Naive thymus-derived CD4-positive, alpha-beta T cell (primary cell): Measurements from ENCODE around the gene FGF18. TPM values are rescaled to one million over a fixed set of nuclear protein-coding genes. Genes with fewer than 3 reads are reported as not detected.

ENCODE experiments used
- ATAC-seq: fragments of 150-1000 bp; cut with Tn5 transposase; 2 replicates; pipeline ENCODE4 v1.10.0; 2021; ENCODE audit warnings: mild to moderate bottlenecking, moderate library complexity
- CTCF ChIA-PET: fragments of 350-600 bp; sonication (Branson Sonifier 250); formaldehyde crosslinking; loops from one replicate; lab custom pipeline; 2021; ENCODE audit warnings: antibody characterized with exemption; lab: Charles Lee
- POLR2A ChIA-PET: fragments of 350-600 bp; sonication (Branson Sonifier 250); formaldehyde crosslinking; loops from one replicate; lab custom pipeline; 2021; ENCODE audit warnings: antibody characterized with exemption, inconsistent platforms; lab: Charles Lee
- DNase-seq, 9 donors: peaks; one replicate each; pipeline versions ENCODE4 v3.0.0 to v3.0.0-alpha.2; 2020 to 2022; ENCODE audit warnings: mixed read lengths in 1 of 9
- H3K27ac ChIP-seq: one replicate; pipeline ENCODE4 v1.7.0; 2013; ENCODE audit warnings: mild to moderate bottlenecking, low read depth, low read length, moderate library complexity
- H3K27me3 ChIP-seq, 2 donors: one replicate each; pipeline ENCODE4 v1.7.0; 2013; ENCODE audit warnings: low read length in 2 of 2, mild to moderate bottlenecking in 2 of 2, moderate library complexity in 2 of 2; ENCODE audit not compliant: control insufficient read depth in 2 of 2, insufficient read depth in 2 of 2
- H3K36me3 ChIP-seq, 3 experiments: 1 replicate in 2 of 3; 2 replicates in 1 of 3; pipeline ENCODE4 v1.7.0; 2013; ENCODE audit warnings: low read length in 3 of 3, mild to moderate bottlenecking in 3 of 3, moderate library complexity in 1 of 3; ENCODE audit not compliant: insufficient read depth in 3 of 3, control insufficient read depth in 2 of 3
- H3K4me1 ChIP-seq, 2 donors: one replicate each; pipeline ENCODE4 v1.7.0; 2013; ENCODE audit warnings: low read length in 2 of 2, mild to moderate bottlenecking in 2 of 2, moderate library complexity in 1 of 2; ENCODE audit not compliant: control insufficient read depth in 2 of 2, insufficient read depth in 2 of 2
- H3K4me3 ChIP-seq: 2 replicates; pipeline ENCODE4 v1.7.0; 2013; ENCODE audit warnings: mild to moderate bottlenecking, low read length
- H3K9me3 ChIP-seq, 3 experiments: 1 replicate in 2 of 3; 2 replicates in 1 of 3; pipeline ENCODE4 v1.7.0; 2013; ENCODE audit warnings: low read length in 3 of 3; ENCODE audit not compliant: control insufficient read depth in 2 of 3
- H3K27ac Mint-ChIP-seq, 9 donors: one replicate each; pipeline ENCODE4 v1.8.0; 2020 to 2022; ENCODE audit warnings: mixed read lengths in 9 of 9, mild to moderate bottlenecking in 8 of 9, moderate library complexity in 5 of 9, inconsistent platforms in 2 of 9
- H3K27me3 Mint-ChIP-seq, 5 donors: one replicate each; pipeline ENCODE4 v1.8.0; 2021 to 2022; ENCODE audit warnings: mixed read lengths in 5 of 5, mild to moderate bottlenecking in 1 of 5
- H3K36me3 Mint-ChIP-seq, 5 donors: one replicate each; pipeline ENCODE4 v1.8.0; 2020 to 2022; ENCODE audit warnings: mixed read lengths in 5 of 5, mild to moderate bottlenecking in 3 of 5, inconsistent platforms in 1 of 5
- H3K4me1 Mint-ChIP-seq, 7 donors: one replicate each; pipeline ENCODE4 v1.8.0; 2020 to 2022; ENCODE audit warnings: mixed read lengths in 7 of 7, mild to moderate bottlenecking in 3 of 7, inconsistent platforms in 1 of 7
- H3K4me3 Mint-ChIP-seq, 10 donors: one replicate each; pipeline ENCODE4 v1.8.0; 2020 to 2022; ENCODE audit warnings: mild to moderate bottlenecking in 10 of 10, mixed read lengths in 10 of 10, moderate library complexity in 6 of 10, inconsistent platforms in 2 of 10
- H3K9me3 Mint-ChIP-seq, 11 donors: one replicate each; pipeline ENCODE4 v1.8.0; 2020 to 2022; ENCODE audit warnings: mixed read lengths in 11 of 11, mild to moderate bottlenecking in 4 of 11, inconsistent platforms in 1 of 11, moderate library complexity in 1 of 11
- intact Hi-C, 2 donors: fragments of 100-400 bp; cut with micrococcal nuclease; formaldehyde crosslinking; loops; one replicate each; pipeline ENCODE4 v1.15.1; 2023
- polyA plus RNA-seq, 2 donors: library from polyadenylated mRNA; unstranded; fragments of 300-500 nt; fragmentation: Illumina TruSeq; gene quantifications; one replicate each; pipeline ENCODE4 v1.2.3, GENCODE V29; 2021
- total RNA-seq, 6 experiments: library from RNA in 5 of 6; stranded (reverse) in 5 of 6; gene quantifications; 1 replicate in 5 of 6; 2 replicates in 1 of 6; pipeline ENCODE4 v1.2.3 and lab custom pipeline; 2021 to 2026

FGF18 gene
- total and polyA plus RNA-seq, 7 experiments from 2014 or later = 0.24 to 0.44 TPM; not detected in 5

- no peaks in the 10 kb centered on the region for H3K27me3 ChIP-seq
- H3K4me1 Mint-ChIP-seq = no peaks in the 10 kb centered on the region
- no peak overlapping the region for H3K4me3 ChIP-seq
- H3K27me3 Mint-ChIP-seq = peaks cover 0 to 30% (median 14%) of the 10 kb centered on the region in 5 donors
- no peaks in the 10 kb centered on the region for H3K36me3 Mint-ChIP-seq
- intact Hi-C loops = no loop called here
- H3K4me1 ChIP-seq = no peaks in the 10 kb centered on the region
- POLR2A ChIA-PET = no interaction called here
- no peak overlapping the region for H3K27ac Mint-ChIP-seq
- ATAC-seq (no peak), DNase-seq (no peak)
- H3K36me3 ChIP-seq = no peaks in the 10 kb centered on the region
- no peak overlapping the region for H3K27ac ChIP-seq
- CTCF ChIA-PET = no interaction called here
- no peaks in the 10 kb centered on the region for H3K9me3 ChIP-seq
- no peaks in the 10 kb centered on the region for H3K9me3 Mint-ChIP-seq
- no peak overlapping the region for H3K4me3 Mint-ChIP-seq
Measured at GRCh38 chr5:171467107-171467506, 47.7 kb downstream of the FGF18 start.

- H3K27ac ChIP-seq = no peak overlapping the region
- no peaks in the 10 kb centered on the region for H3K36me3 ChIP-seq
- CTCF ChIA-PET = no interaction called here
- H3K36me3 Mint-ChIP-seq = no peaks in the 10 kb centered on the region
- H3K27me3 Mint-ChIP-seq = peaks cover 0 to 16% (median 6%) of the 10 kb centered on the region in 5 donors
- no peak overlapping the region for H3K27ac Mint-ChIP-seq
- no peaks in the 10 kb centered on the region for H3K27me3 ChIP-seq
- ATAC-seq (no peak), DNase-seq (no peak)
- no peak overlapping the region for H3K4me3 Mint-ChIP-seq
- H3K4me1 ChIP-seq = no peaks in the 10 kb centered on the region
- intact Hi-C loops = no loop called here
- no peaks in the 10 kb centered on the region for H3K9me3 ChIP-seq
- no peaks in the 10 kb centered on the region for H3K9me3 Mint-ChIP-seq
- POLR2A ChIA-PET = no interaction called here
- no peak overlapping the region for H3K4me3 ChIP-seq
- no peaks in the 10 kb centered on the region for H3K4me1 Mint-ChIP-seq
Measured at GRCh38 chr5:171469326-171469725, 49.9 kb downstream of the FGF18 start.

DNA sequence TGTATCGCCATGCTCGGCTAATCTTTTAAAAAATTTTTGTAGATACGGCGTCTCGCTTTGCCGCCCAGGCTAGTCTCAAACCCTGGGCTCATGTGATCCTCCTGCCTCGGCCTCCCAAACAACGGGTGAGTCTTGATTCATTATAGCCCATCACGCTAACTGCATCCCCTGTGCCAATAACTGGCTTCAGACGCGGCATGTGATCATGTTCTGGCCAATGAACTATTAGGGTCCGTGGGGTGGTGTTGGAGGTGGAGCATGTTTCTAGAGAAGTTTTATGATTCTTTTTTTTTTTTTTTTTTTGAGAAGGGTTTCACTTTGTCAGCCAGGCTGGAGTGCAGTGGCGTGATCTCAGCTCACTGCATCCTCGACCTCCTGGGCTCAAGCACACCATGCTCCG, 51.0 kb downstream of the FGF18 start:
- Mint-ChIP-seq H3K9me3 (peaks cover 0 to 1% (median 0%) of the 10 kb centered on the region in 11 donors), H3K36me3 (peaks cover 0 to 1% (median 0%) of the 10 kb centered on the region in 5 donors), H3K27me3 (peaks cover 1 to 11% (median 2%) of the 10 kb centered on the region in 5 donors), H3K27ac (no peak overlapping the region), H3K4me1 (no peaks in the 10 kb centered on the region), H3K4me3 (no peak overlapping the region)
- Histone ChIP-seq H3K4me3 (no peak overlapping the region), H3K27ac (no peak overlapping the region), H3K4me1 (no peaks in the 10 kb centered on the region), H3K27me3 (no peaks in the 10 kb centered on the region), H3K9me3 (no peaks in the 10 kb centered on the region), H3K36me3 (no peaks in the 10 kb centered on the region)
- ATAC-seq (no peak), DNase-seq (no peak)
- intact Hi-C loops = no loop called here
- ChIA-PET POLR2A (no interaction called here), CTCF (no interaction called here)

DNA sequence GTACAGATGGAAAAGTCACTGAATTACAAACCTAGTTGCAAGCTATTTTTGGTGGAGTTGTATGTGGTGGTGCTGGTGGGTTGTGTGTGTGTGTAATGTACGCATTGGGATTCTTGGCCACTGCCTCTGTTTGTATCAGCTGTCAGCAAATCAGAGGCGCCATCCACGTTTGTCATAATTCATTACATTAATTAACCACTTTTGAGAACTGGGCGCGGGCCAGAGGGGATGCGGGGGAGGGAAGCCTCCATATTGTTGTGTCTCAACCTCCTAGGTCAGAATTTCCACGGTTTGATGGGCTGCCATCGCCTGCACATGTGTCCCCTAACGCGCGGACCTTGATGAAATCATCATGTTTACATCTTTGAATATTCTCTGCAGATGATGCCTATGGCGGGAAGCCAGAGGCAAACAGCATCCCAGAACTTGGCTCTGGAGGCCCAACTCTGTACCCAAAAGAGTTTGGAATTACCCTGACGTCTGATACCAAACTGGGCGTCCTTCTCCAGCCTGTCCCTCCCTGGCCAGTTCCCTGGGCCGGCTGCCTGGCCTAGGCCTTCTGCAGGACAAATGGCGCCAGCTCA, 54.9 kb downstream of the FGF18 start:
- no peaks in the 10 kb centered on the region for H3K36me3 ChIP-seq
- Mint-ChIP-seq H3K4me3 (no peak overlapping the region), H3K9me3 (peaks cover 0 to 3% (median 0%) of the 10 kb centered on the region in 11 donors), H3K27ac (no peak overlapping the region), H3K27me3 (peaks cover 0 to 6% (median 5%) of the 10 kb centered on the region in 5 donors), H3K36me3 (peaks cover 0 to 3% (median 0%) of the 10 kb centered on the region in 5 donors), H3K4me1 (peaks cover 0 to 7% (median 0%) of the 10 kb centered on the region in 7 donors)
- CTCF ChIA-PET = no interaction called here
- H3K27me3 ChIP-seq = no peaks in the 10 kb centered on the region
- no peak overlapping the region for H3K27ac ChIP-seq
- DNase-seq (no peak), ATAC-seq (no peak)
- H3K9me3 ChIP-seq = no peaks in the 10 kb centered on the region
- intact Hi-C loops = no loop called here
- peaks cover 0 to 4% of the 10 kb centered on the region in 2 donors for H3K4me1 ChIP-seq
- POLR2A ChIA-PET = no interaction called here
- no peak overlapping the region for H3K4me3 ChIP-seq

DNA sequence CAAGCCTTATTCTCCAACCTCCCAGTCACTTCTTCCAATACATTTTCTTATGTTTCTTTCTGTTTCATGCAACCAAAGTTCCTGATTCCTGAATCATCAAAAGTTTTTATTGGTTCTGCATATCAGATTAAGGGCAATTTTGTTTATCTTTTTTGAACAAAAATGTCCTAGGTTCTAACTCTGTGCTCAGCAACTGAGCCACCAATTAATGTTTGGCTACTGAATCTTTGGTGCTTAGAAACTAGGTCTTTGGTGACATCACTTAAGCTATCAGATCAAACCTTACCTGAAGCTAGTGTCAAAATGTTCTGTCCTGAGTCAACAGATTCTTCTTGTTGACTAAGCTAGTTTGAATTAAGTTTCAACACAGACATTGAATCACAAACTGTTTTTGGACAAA, 56.1 kb downstream of the FGF18 start:
- H3K4me1 Mint-ChIP-seq = peaks cover 0 to 13% (median 0%) of the 10 kb centered on the region in 7 donors
- POLR2A ChIA-PET = no interaction called here
- H3K27ac ChIP-seq = no peak overlapping the region
- H3K4me1 ChIP-seq = peaks cover 0 to 9% of the 10 kb centered on the region in 2 donors
- H3K27me3 ChIP-seq = no peaks in the 10 kb centered on the region
- peaks cover 0 to 3% (median 0%) of the 10 kb centered on the region in 11 donors for H3K9me3 Mint-ChIP-seq
- CTCF ChIA-PET = no interaction called here
- ATAC-seq = no peak
- DNase-seq = no peak
- H3K27ac Mint-ChIP-seq = no peak overlapping the region
- no peaks in the 10 kb centered on the region for H3K9me3 ChIP-seq
- H3K36me3 ChIP-seq = no peaks in the 10 kb centered on the region
- H3K4me3 ChIP-seq = no peak overlapping the region
- peaks cover 0 to 3% (median 0%) of the 10 kb centered on the region in 5 donors for H3K36me3 Mint-ChIP-seq
- H3K27me3 Mint-ChIP-seq = peaks cover 0 to 8% (median 5%) of the 10 kb centered on the region in 5 donors
- intact Hi-C loops = no loop called here
- no peak overlapping the region for H3K4me3 Mint-ChIP-seq

- peaks cover 0 to 3% (median 0%) of the 10 kb centered on the region in 5 donors for H3K36me3 Mint-ChIP-seq
- H3K9me3 ChIP-seq = no peaks in the 10 kb centered on the region
- peaks cover 0 to 9% of the 10 kb centered on the region in 2 donors for H3K4me1 ChIP-seq
- H3K4me3 Mint-ChIP-seq = no peak overlapping the region
- H3K9me3 Mint-ChIP-seq = peaks cover 0 to 3% (median 0%) of the 10 kb centered on the region in 11 donors
- DNase-seq (no peak), ATAC-seq (no peak)
- H3K27ac Mint-ChIP-seq = no peak overlapping the region
- intact Hi-C loops = no loop called here
- H3K36me3 ChIP-seq = no peaks in the 10 kb centered on the region
- ChIA-PET POLR2A (no interaction called here), CTCF (no interaction called here)
- peaks cover 0 to 13% (median 0%) of the 10 kb centered on the region in 7 donors for H3K4me1 Mint-ChIP-seq
- no peak overlapping the region for H3K4me3 ChIP-seq
- H3K27me3 ChIP-seq = no peaks in the 10 kb centered on the region
- no peak overlapping the region for H3K27ac ChIP-seq
- H3K27me3 Mint-ChIP-seq = peaks cover 0 to 8% (median 5%) of the 10 kb centered on the region in 5 donors
Measured at GRCh38 chr5:171476701-171477100, 57.3 kb downstream of the FGF18 start.

- Mint-ChIP-seq H3K27me3 (peaks cover 0 to 8% (median 5%) of the 10 kb centered on the region in 5 donors), H3K4me3 (no peak overlapping the region), H3K27ac (no peak overlapping the region), H3K4me1 (peaks cover 0 to 13% (median 0%) of the 10 kb centered on the region in 7 donors), H3K36me3 (peaks cover 0 to 3% (median 0%) of the 10 kb centered on the region in 5 donors), H3K9me3 (peaks cover 0 to 3% (median 0%) of the 10 kb centered on the region in 11 donors)
- Histone ChIP-seq H3K9me3 (no peaks in the 10 kb centered on the region), H3K4me1 (peaks cover 0 to 9% of the 10 kb centered on the region in 2 donors), H3K27ac (no peak overlapping the region), H3K4me3 (no peak overlapping the region), H3K36me3 (no peaks in the 10 kb centered on the region), H3K27me3 (no peaks in the 10 kb centered on the region)
- ChIA-PET POLR2A (no interaction called here), CTCF (no interaction called here)
- DNase-seq = no peak
- intact Hi-C loops = no loop called here
- no peak for ATAC-seq
Measured at GRCh38 chr5:171477101-171477500, 57.7 kb downstream of the FGF18 start.
